Activated CD4-positive, alpha-beta T cell treated with anti-CD3 and anti-CD28 coated beads, Interleukin-2, amount 50 U/mL, for 1 hour (primary cell): ENCODE data around the gene SELENON.

Source experiments
- DNase-seq: peaks from one replicate; pipeline ENCODE4 v3.0.0-alpha.2; 2020

SELENON gene

GRCh38 chr1:25799935-25800702, at the start of gene SELENON:
Gene SELENON, plus strand, starts transcription at chr1:25800193. Its CDS starts 38 bp downstream, at chr1:25800231.
- peak; percentile 17 for DNase-seq

DNA sequence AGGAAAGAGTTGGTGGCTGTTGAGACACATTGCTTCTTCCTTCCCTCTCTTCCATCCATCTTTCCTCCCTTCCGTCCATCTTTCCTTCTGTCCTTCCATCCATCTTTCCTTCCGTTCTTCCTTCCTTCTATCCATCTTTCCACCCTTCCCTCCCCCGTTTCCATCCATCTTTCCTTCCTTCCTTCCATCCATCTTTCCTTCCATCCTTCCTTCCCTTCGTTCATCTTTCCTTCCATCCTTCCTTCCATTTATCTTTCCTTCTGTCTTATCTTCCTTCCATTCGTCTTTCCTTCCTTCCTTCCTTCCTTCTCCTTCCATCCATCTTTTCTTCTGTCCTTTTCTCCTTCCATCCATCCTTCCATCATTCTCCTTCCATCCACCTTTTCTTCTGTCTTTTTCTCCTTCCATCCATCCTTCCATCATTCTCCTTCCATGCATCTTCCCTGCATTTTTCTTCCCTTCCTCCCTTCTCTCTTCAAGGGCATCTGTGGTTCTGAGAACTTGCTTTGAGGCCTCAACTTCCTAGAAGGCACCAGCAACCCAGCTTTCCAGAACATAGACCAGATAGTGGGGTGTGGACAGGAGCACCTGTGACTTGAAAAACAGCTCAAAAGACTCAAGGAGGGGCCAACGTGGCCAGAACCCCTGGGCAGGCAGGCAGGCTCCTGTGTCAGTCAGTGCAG, 48.9 kb upstream of the SELENON start:
- DNase-seq = no peak

DNA sequence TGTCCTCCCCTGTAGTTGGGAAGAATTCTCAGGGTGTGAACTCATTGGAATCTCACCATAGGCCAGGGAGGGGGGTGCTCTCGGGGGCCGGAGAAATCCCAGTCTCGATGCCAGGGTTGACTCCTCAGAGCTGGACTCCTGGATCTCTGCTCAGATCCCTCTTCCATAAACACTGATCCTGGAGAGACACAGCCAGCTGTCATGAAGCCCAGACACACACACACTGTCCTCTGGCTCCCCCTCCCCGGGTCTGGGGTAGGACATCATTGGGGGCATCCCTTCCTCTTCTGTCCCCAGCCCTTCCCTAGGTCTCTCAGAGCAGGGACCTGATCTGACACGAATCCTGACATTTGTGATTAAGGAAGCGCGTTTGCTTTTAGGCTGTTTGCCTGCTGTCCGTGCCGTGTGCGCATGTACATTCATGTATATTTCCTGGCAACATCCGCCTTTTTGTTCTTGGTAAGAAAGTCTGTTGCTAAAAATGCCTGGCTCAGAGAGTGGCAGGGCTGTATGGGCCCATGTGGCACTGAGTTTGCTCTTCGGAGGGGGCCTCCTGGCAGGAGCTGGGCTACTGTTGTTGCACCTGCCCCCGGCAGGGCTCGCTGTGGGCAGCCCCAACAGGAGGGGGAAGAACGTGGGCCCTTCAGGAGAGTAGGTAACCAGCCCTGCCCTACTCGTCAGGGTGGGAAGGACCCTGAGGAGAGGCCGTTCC, 45.4 kb upstream of the SELENON start:
- DNase-seq = peak; percentile 32

DNA sequence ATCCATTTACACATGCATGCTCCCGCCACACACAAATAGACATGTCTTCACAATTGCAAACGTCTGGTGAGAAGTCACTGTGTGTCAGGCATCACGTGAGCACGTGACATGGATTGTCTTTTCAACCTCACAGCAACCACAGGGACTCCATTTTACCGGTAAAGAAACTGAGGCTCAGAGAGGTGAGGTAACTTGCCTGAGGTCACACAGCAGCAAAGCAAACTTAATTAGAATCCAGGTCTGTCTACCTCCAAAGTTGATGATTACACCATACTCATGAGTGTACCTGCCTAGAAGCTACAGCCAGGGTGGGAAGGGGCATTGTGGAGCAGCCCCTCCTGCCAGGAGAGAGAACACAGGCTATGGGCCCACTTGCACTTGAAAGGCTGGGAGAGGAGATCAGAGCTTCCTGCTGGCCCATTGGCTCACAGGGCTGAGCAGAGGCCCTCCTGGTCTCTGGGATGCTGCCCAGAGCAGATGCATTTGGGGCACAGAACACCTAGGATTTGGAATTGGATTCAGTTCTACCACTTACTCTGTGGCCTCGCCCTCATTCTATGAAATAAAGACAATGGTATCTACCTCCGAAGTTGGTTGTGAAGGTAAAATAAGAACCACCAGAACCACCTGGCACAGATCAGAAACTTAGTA, 44.4 kb upstream of the SELENON start:
- no peak for DNase-seq

DNA sequence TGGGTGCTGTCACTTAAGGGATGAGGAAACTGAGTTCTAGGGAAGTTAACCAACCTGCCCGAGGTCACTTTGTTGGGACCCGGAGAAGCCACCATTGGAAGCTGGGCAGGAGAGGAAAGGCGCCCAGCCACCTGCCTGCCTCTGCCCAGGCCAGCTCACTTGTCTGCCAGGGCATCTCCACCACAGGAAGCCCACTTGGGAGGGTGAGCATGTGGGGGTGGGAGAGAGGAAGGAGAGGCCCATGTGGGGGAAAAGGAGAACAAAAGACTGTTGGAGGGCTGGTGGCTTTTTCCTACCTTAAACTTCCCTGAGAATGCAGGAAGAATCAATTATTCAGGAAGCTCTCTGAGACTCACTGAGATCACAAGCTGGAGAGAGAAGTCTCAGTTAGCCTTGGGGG, 43.8 kb upstream of the SELENON start:
- DNase-seq = no peak

GRCh38 chr1:25757151-25757845, 42.7 kb upstream of the SELENON start:
- no peak for DNase-seq

GRCh38 chr1:25757846-25758185, 42.2 kb upstream of the SELENON start:
- no peak for DNase-seq

GRCh38 chr1:25758466-25759070, 41.4 kb upstream of the SELENON start:
- no peak for DNase-seq

- DNase-seq = no peak
These were observed 39.8 kb upstream of the SELENON start for GRCh38 chr1:25760122-25760719.

DNA sequence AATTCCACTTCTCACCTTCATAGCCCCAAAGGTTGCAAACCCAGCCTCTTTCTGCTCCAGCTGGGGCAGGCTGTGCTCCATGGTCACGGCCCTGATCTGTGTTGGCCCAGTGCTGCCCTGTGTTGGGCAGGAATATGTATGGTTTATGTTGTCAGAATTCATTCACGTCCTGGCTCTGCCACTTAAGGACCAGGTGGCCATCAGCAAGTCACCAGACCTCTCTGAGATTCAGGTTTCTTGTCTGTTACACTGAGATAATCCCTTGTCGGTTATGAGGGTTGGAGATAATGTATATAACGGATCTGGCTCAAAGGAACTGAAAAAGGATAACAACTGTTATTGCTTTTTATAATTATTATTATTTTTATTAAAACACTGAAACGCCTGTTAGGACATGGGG, 39.1 kb upstream of the SELENON start:
- no peak for DNase-seq

DNA sequence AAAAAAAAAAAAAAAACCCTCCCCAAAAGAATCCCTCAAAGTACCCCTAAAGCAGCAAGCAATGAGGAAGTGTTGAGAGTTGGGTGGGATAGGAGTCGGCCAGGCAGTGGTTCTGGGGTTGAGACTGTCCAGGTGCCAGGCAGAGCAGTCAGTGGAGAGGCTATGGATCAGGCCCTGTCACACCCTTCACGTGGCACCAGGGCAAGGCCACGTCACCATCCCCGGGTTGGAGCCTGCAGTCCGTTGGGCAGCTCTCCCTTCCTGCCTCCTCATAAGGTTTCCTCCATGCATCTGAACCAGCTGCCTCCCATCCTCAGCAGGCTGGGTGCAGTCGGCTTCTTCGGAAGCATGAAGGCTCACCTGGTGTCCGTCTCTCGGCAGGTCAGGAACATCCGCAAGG, 36.5 kb upstream of the SELENON start:
- no peak for DNase-seq

DNA sequence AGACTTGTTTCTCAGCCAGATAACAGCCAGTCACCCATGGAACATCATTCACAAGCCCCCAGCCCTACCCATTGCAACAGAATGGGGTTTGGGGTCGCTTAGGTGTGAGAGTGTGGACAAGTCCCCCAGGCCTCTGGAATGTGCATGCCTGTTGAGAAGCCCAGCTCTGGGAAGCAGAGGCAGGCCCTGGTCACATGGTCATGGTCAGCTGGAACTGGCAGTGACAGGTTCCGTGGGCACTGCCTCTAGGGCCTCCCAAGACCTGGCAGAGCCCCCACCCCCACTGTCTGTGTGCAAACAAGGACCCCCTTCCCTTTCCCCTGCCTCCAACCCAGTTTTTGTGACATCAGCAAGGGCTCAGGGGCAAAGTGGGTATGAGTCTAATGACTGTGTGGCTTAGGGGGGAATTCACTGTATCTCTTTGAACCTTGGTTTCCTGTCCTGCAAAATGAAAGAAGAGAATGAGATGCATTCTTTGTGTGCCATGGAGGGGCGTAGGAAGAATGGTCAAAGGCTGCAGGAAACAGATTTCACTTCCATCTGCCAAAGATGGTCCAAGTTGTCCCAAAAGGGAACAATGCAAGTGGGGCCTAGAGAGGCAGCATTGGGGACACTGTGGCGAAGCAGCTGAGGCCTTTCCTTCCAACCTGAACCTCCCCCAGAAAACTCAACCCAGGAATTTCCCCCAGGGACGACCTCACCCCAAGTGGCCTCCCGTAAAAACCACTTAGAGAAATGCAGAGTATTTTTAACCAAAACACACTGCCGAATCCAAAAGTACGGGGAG, 34.7 kb upstream of the SELENON start:
- no peak for DNase-seq

DNA sequence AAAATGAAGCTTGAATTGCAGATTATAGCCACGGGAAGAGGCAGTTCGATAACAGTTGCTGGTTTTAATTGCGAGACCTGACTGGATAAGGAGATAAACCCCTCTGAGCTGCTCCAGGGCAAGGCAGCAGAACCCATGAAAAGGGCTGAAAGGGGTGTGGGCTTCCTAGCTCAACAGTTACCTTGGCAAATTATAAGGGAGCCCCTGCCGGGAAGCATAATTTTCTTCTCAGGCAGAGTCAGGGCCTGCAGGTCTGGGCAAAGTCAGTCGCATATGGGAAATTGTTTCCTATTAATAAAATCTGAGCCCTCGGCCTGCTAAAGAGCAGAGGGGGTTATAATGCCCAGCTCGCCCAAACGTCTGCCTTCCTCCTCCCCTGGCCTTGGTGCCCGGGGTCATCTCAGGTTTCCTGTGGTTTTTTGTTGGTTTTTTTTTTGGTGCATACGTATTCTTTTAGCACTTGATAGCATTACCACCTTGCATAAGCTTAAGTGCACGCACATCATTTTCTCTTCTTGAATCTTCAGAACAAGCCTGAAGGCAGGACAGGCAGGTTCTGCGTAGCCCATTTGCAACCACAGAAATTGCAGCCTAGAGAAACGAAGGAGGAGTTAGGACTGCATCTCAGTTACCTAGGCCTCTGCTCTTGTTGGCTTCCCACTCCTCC, 33.9 kb upstream of the SELENON start:
- no peak for DNase-seq

DNA sequence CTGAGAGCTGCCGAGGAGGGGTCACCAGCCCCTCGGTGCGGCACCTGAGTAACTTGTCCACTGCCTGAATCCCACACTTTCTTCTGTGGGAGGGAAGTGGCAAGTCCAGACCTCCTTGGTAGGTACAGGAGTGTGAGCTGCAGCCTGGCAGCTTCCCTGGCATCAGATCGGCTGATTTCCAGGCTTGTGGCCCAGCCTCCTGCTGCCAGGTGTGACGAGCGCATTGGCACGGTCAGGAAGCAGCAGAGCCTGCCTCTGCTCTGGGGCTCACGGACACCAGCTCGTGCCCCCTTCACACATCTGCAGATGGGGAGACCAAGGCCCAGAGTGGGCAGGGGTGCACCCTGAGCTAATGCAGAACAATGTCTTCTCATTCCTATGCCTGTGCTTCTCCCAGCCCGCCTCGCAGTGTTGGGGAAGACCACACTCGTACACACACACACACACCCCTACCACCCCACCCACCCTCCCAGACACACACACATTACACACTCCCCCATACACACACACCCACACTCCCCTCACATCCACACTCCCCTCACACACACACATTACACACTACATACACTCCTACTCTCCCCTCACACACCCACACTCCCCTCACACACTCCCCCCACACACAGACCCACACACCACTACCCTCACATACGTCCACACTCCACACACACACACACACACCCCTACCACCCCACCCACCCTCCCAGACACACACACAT, 33.1 kb upstream of the SELENON start:
- no peak for DNase-seq

DNA sequence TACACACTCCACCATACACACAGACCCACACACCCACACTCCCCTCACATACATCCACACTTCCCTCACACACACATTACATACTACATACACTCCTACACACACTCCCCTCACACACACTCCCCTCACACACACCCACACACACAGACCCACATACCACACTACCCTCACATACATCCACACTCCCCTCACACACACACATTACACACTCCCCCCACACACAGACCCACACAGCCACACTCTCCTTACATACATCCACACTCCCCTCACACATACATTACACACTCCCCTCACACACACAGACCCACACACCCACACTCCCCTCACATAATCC, 32.6 kb upstream of the SELENON start:
- no peak for DNase-seq

DNA sequence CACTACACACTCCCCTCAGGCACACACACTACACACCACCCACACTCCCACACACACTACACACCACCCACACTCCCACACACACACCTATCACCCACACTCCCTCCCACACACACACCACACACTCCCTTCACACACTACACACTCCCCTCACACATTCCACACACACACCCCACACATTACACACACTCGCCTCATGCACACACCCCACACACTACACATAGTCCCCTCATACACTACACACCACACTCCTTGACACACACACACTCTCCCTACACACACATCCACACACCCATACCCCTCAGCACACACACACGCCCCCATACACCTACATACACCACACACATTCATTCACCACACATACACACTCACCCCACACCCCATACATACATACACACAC, 31.0 kb upstream of the SELENON start:
- DNase-seq = no peak

DNA sequence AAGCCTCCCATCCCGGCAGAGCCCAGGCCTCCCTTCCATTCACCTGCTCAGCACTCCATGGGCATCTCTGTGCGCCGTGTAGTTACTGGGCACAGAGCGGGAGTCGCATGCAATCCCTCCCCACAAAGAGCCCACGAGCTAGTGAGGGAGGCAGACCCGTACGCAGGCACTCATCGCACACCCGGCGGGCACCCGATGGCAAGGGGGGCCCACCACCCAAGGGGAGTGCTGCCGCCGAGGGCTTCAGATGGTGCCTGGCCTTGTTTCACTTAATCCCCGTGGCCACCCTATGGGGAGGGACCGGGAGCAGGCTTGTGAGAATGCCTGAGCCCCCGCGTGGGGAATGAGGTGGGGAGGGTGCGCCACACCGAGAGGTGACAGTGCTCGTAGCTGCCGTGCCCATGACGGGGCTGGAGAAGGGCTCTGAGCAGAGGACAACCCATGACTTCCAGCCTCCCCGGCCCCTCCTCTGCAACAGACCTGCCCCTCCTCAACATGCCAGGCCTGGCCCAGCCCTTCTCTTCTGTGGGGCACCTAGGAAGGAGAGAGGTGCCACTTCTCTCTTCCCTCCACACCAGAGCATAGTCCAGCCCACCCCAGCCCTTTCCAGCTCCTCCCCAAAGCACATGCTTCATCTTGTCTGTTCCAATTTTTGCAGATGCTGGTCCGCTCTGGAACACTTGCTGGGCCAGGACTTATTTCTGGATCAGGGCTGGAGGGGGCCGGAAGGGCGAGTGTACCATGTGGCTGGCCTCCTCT, 30.2 kb upstream of the SELENON start:
- DNase-seq = no peak

DNA sequence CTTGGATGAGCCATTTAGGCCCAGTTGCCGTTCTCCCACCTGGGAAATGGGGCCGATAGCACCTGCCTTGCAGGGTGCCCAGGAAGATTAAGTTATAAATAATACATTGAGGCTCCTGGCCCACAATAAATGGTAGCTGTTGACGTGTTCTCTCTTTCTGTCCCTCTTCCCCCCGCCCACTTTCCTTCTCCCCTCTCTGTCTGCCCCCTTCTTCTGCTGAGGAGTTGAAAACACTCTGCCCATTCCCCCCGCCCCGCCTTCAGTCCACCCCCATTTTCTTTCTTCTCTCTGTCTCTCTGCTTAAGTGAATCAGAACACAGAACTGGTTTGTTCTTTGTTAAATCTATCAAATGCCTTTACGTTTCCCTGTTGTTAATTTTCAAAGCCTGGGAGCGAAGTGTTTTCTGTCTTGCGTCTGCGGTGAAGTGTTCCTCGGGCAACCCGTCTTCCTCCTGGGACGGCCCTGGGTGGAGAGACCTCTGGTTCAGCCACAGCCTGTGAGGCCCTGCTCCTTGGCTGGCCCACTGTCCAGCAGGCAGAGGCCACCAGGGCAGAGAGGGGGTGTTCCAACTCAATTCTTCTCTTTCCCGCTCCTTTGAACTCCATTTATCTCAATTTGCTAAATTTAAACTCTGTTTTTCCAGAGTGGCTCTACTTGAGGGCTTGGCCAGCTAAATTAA, 29.3 kb upstream of the SELENON start:
- DNase-seq = peak; percentile 25
